OCI-LY3 (cell line): ENCODE measurements around the gene RHOH.

Experiments used
- H2AFZ ChIP-seq: fragments of 200-600, 300-600 bp; shearing (Covaris generic); 2 replicates; pipeline ENCODE4 v1.6.0; 2014; ENCODE audit warnings: antibody characterized with exemption, low read depth, low read length
- H3K27ac ChIP-seq: fragments of 200-600, 300-600 bp; sonication (generic); 2 replicates; pipeline ENCODE4 v1.5.1; 2014; ENCODE audit warnings: mild to moderate bottlenecking, low read length, moderate library complexity, mixed read lengths
- H3K27me3 ChIP-seq: fragments of 200-600, 300-600 bp; sonication (generic); 2 replicates; pipeline ENCODE4 v1.6.1; 2014; ENCODE audit warnings: low read depth, low read length, mixed read lengths
- H3K36me3 ChIP-seq: fragments of 200-600, 300-600 bp; sonication (generic); replicated peaks from 2 replicates; pipeline ENCODE3; 2014; ENCODE audit warnings: low read depth, low read length, mixed read lengths
- H3K4me1 ChIP-seq: fragments of 300-600, 200-600 bp; sonication (generic); 2 replicates; pipeline ENCODE4 v1.6.1; 2014; ENCODE audit warnings: low read length, mixed read lengths
- H3K4me2 ChIP-seq: fragments of 200-600, 300-600 bp; sonication (generic); 2 replicates; pipeline ENCODE4 v1.6.1; 2014; ENCODE audit warnings: low read length, mixed read lengths
- H3K4me3 ChIP-seq: fragments of 300-600, 200-600 bp; sonication (generic); 2 replicates; pipeline ENCODE4 v1.5.1; 2014; ENCODE audit warnings: antibody characterized with exemption, mild to moderate bottlenecking, low read length, moderate library complexity
- H3K79me2 ChIP-seq: fragments of 300-600, 200-600 bp; shearing (Covaris generic); 2 replicates; pipeline ENCODE4 v1.6.1; 2014; ENCODE audit warnings: mild to moderate bottlenecking, low read length, mixed read lengths
- H3K9ac ChIP-seq: fragments of 300-600, 200-600 bp; shearing (Covaris generic); 2 replicates; pipeline ENCODE4 v1.6.0; 2014; ENCODE audit warnings: mild to moderate bottlenecking, low read length, moderate library complexity
- H3K9me3 ChIP-seq: fragments of 200-600, 300-600 bp; shearing (Covaris generic); 2 replicates; pipeline ENCODE4 v1.6.1; 2014; ENCODE audit warnings: low read length, mixed read lengths; ENCODE audit not compliant: insufficient read depth
- H4K20me1 ChIP-seq: fragments of 200-600, 300-600 bp; sonication (generic); 2 replicates; pipeline ENCODE4 v1.6.1; 2016; ENCODE audit warnings: low read length, mixed read lengths; ENCODE audit not compliant: insufficient read depth
- EZH2phosphoT487 ChIP-seq: fragments of 200-600 bp; shearing (Covaris generic); IDR thresholded peaks from 2 replicates; pipeline ENCODE4 v1.6.1; 2018; ENCODE audit warnings: antibody characterized with exemption, mixed run types, low read depth
- TF ChIP-seq, protein P1 (sequence below): fragments of 200-600, 300-600 bp; sonication (generic); IDR thresholded peaks from 2 replicates; pipeline ENCODE4 v1.5.1; 2014; ENCODE audit warnings: antibody characterized with exemption, low read length, low read depth

RHOH gene

DNA sequence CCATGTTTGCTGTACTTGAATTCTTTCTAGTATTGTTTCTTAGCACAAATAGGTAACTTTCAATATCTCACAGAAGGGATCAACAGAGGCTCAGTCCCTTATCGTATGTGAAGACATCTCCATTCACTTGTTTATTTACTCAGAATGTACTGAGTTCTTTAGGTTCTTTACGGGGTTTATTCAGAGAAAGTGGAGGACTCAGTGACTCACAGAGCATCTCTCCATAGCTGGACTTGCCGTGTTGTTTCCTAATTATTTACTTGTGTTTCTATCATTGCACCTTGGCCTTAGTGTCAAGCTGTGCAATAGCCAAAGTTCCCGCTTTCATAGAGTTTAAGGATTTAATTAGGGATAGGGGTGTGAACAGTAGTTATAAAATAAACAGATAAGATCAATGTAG, 57.1 kb downstream of the RHOH start:
- H3K4me3 ChIP-seq = no peak overlapping the region
- H2AFZ ChIP-seq = no peak overlapping the region
- H3K4me1 ChIP-seq = peaks cover 4% of the 10 kb centered on the region; the same call in 1 of the 2 replicates
- H3K27ac ChIP-seq = no peak overlapping the region
- H3K9me3 ChIP-seq = no peaks in the 10 kb centered on the region
- H4K20me1 ChIP-seq = no peaks in the 10 kb centered on the region
- H3K36me3 ChIP-seq = no peaks in the 10 kb centered on the region
- H3K27me3 ChIP-seq = no peaks in the 10 kb centered on the region
- H3K79me2 ChIP-seq = no peaks in the 10 kb centered on the region
- TF ChIP-seq, protein P1, sequence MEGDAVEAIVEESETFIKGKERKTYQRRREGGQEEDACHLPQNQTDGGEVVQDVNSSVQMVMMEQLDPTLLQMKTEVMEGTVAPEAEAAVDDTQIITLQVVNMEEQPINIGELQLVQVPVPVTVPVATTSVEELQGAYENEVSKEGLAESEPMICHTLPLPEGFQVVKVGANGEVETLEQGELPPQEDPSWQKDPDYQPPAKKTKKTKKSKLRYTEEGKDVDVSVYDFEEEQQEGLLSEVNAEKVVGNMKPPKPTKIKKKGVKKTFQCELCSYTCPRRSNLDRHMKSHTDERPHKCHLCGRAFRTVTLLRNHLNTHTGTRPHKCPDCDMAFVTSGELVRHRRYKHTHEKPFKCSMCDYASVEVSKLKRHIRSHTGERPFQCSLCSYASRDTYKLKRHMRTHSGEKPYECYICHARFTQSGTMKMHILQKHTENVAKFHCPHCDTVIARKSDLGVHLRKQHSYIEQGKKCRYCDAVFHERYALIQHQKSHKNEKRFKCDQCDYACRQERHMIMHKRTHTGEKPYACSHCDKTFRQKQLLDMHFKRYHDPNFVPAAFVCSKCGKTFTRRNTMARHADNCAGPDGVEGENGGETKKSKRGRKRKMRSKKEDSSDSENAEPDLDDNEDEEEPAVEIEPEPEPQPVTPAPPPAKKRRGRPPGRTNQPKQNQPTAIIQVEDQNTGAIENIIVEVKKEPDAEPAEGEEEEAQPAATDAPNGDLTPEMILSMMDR = no peak
- no peak for TF ChIP-seq EZH2phosphoT487
- no peak overlapping the region for H3K9ac ChIP-seq
- H3K4me2 ChIP-seq = no peak overlapping the region

DNA sequence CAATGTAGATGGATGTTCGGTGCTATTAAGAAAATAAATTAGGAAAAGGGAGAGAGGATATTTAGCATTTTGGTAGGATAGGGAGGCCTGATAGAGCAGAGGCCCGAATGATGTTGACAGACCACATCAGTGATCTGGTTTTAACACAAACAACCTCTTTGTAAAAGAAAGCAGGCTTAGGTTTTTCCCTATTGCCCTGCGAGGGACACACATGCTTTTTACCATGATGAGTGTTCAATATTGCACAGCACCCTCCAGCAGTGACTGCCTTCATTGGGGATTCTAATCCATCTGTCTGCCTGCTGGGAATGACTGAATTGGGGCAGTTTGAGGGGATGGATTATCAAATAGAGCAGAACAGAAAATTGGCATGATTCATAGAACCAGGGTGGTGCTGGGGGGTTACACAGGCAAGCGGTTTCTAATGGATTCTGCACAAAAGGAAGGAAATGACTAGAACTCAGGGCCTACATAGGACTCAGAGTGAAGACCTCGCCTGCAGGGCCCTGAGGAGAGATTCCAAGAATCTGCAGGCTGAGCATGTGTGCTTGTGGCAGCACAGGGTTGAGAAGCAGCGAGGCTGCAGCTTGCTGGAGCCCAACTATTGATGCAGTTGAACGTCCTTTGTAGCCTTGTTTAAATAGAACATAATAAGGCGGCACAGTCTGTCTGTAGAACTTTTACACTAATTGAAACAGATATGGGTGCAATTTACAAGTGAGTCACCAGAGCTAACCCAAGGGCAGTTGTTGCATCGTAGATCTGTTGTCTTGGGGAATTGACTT, 58.0 kb downstream of the RHOH start:
- Histone ChIP-seq H3K27ac (no peak overlapping the region), H3K4me2 (no peak overlapping the region), H3K4me3 (no peak overlapping the region)

DNA sequence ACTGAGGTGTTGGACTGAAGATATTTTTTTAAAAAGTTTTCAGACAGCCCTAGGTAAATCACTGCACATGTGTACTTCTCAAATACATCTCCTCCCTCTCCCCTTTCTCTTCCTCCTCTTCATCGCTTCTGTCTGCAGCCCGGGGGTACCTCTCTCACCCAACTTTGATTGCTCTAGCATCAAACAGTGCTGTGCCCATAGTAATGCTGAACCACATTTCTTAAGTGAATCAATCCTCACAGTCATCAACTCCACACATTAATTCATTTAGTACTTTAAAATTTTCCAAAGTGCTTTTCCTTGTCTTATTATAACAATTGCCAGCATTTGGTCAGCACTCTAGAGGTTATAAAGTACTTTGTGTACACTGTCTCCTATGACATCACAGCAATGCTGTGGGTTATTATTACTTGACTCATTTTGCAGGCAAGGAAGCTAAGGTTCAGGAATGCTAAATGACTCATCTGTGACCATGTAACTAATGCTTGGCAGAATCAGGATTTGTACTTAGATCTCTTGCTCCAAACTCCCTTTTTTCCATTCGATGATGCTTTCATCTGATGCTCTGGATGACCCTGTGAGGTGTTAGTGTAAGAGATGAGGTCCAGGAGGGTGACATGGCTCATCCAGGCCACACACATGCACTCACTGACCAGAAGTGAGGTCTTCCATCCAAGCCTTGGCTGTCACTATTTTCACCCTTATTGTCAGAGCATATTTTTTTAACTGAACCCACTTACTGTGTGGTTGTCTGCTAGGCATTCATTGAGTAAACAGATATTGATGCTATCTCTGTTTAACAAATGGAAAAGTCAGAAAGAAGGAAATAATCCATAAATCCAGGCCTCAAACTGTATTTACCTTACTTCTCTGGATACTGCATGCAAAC, 58.8 kb downstream of the RHOH start:
- Histone ChIP-seq H3K4me1 (peaks cover 4% of the 10 kb centered on the region; the same call in 1 of the 2 replicates), H3K9ac (no peak overlapping the region), H2AFZ (no peak overlapping the region)

More for the DNA sequence above, 58.0 kb downstream of the RHOH start:
- no peaks in the 10 kb centered on the region for H3K9me3 ChIP-seq
- peaks cover 4% of the 10 kb centered on the region; the same call in 1 of the 2 replicates for H3K4me1 ChIP-seq
- no peak overlapping the region for H2AFZ ChIP-seq
- no peaks in the 10 kb centered on the region for H3K79me2 ChIP-seq
- H3K36me3 ChIP-seq = no peaks in the 10 kb centered on the region
- no peak for TF ChIP-seq EZH2phosphoT487
- TF ChIP-seq, protein P1 = no peak
- H4K20me1 ChIP-seq = no peaks in the 10 kb centered on the region
- H3K9ac ChIP-seq = no peak overlapping the region
- no peaks in the 10 kb centered on the region for H3K27me3 ChIP-seq

More for the DNA sequence above, 58.8 kb downstream of the RHOH start:
- Histone ChIP-seq H3K4me3 (no peak overlapping the region), H3K79me2 (no peaks in the 10 kb centered on the region), H3K9me3 (no peaks in the 10 kb centered on the region), H3K36me3 (no peaks in the 10 kb centered on the region), H3K27ac (no peak overlapping the region), H4K20me1 (no peaks in the 10 kb centered on the region), H3K4me2 (no peak overlapping the region), H3K27me3 (no peaks in the 10 kb centered on the region)
- TF ChIP-seq, protein P1 = no peak
- no peak for TF ChIP-seq EZH2phosphoT487
